OCI-LY7 (cell line): Measurements from ENCODE around the gene NACC2. TPM values are rescaled to one million over a fixed set of nuclear protein-coding genes. Genes with fewer than 3 reads are reported as not detected.

ENCODE experiments used
- BruUV-seq: library from RNA; stranded (reverse); fragments of 400-500 nt; replicated peaks from 2 replicates; lab custom pipeline; 2021; lab: Mats Ljungman, UMichigan
- CTCF ChIA-PET: fragments of 300-600 bp; sonication (Branson Sonifier 250); formaldehyde crosslinking; loops from one replicate; lab custom pipeline; 2022; ENCODE audit warnings: antibody characterized with exemption; ENCODE audit not compliant: unreplicated experiment; lab: Charles Lee
- POLR2A ChIA-PET: fragments of 300-600 bp; sonication (Branson Sonifier 250); formaldehyde crosslinking; loops from one replicate; lab custom pipeline; 2022; ENCODE audit warnings: antibody characterized with exemption; lab: Charles Lee
- DNase-seq: peaks from one replicate; pipeline ENCODE4 v3.0.0-alpha.2; 2015; ENCODE audit warnings: low spot score
- H2AFZ ChIP-seq: fragments of 200-600 bp; sonication (generic), shearing (Covaris generic); 2 replicates; pipeline ENCODE4 v1.6.1; 2014; ENCODE audit warnings: mild to moderate bottlenecking, antibody characterized with exemption, low read length, moderate library complexity
- H3K27ac ChIP-seq: fragments of 200-600 bp; sonication (generic); 2 replicates; pipeline ENCODE4 v1.5.1; 2014; ENCODE audit warnings: mixed run types, low read depth, mild to moderate bottlenecking, moderate library complexity, low read length, inconsistent platforms; ENCODE audit not compliant: poor library complexity, severe bottlenecking
- H3K36me3 ChIP-seq: fragments of 200-600 bp; sonication (generic); 2 replicates; pipeline ENCODE4 v1.6.1; 2014; ENCODE audit warnings: mild to moderate bottlenecking, antibody characterized with exemption, low read length, moderate library complexity, mixed read lengths; ENCODE audit not compliant: insufficient read depth
- H3K4me1 ChIP-seq: fragments of 200-600 bp; sonication (generic); 2 replicates; pipeline ENCODE4 v1.5.1; 2014; ENCODE audit warnings: mild to moderate bottlenecking, low read length; ENCODE audit not compliant: insufficient read depth, poor library complexity, severe bottlenecking
- H3K4me2 ChIP-seq: fragments of 200-600 bp; sonication (generic); 2 replicates; pipeline ENCODE4 v1.6.1; 2014; ENCODE audit warnings: mild to moderate bottlenecking, low read length
- H3K4me3 ChIP-seq: fragments of 200-600 bp; sonication (generic); 2 replicates; pipeline ENCODE4 v1.5.1; 2014; ENCODE audit warnings: mild to moderate bottlenecking, low read depth, low read length; ENCODE audit not compliant: poor library complexity, severe bottlenecking
- H3K79me2 ChIP-seq: fragments of 200-600 bp; sonication (generic); 2 replicates; pipeline ENCODE4 v1.6.1; 2016; ENCODE audit warnings: low read depth, mild to moderate bottlenecking, low read length, moderate library complexity, mixed read lengths; ENCODE audit not compliant: insufficient read depth
- H3K9me2 ChIP-seq: fragments of 200-600 bp; sonication (generic); 2 replicates; pipeline ENCODE4 v1.6.1; 2016; ENCODE audit warnings: mild to moderate bottlenecking, low read length, mixed read lengths; ENCODE audit not compliant: insufficient read depth
- H3K9me3 ChIP-seq: fragments of 200-600 bp; sonication (generic); 2 replicates; pipeline ENCODE4 v1.6.1; 2014; ENCODE audit warnings: mild to moderate bottlenecking, mixed run types, low read length, mixed read lengths
- H4K20me1 ChIP-seq: fragments of 200-600 bp; sonication (generic); 2 replicates; pipeline ENCODE4 v1.6.1; 2014; ENCODE audit warnings: mild to moderate bottlenecking, antibody characterized with exemption, low read length, moderate library complexity, mixed read lengths; ENCODE audit not compliant: insufficient read depth
- CTCF ChIP-seq: fragments of 200-600 bp; sonication (generic); conservative IDR thresholded peaks from 2 replicates; pipeline ENCODE4 v1.5.1; 2014; ENCODE audit warnings: mild to moderate bottlenecking, antibody characterized with exemption, low read length, moderate library complexity, mixed read lengths
- EZH2phosphoT487 ChIP-seq: fragments of 200-600 bp; sonication (generic); IDR thresholded peaks from 2 replicates; pipeline ENCODE4 v1.6.1; 2018; ENCODE audit warnings: low read depth, borderline replicate concordance, mild to moderate bottlenecking, mixed run types, antibody characterized with exemption, low read length, moderate library complexity, mixed read lengths
- intact Hi-C: fragments of 100-400 bp; cut with micrococcal nuclease; formaldehyde crosslinking; loops from one replicate; pipeline ENCODE4 v1.10.0; 2022; ENCODE audit not compliant: unreplicated experiment
- total RNA-seq, 2 experiments: library from RNA; depleted of rRNA in 1 of 2; stranded (reverse); fragments of >200 nt in 1 of 2; shearing (Covaris generic) in 1 of 2; gene quantifications; 2 replicates each; pipeline ENCODE4 v1.2.3, GENCODE V29; 2014 to 2022

The NACC2 gene
- total RNA-seq, 2 experiments from 2014 or later: 0.38 to 0.72 TPM

DNA sequence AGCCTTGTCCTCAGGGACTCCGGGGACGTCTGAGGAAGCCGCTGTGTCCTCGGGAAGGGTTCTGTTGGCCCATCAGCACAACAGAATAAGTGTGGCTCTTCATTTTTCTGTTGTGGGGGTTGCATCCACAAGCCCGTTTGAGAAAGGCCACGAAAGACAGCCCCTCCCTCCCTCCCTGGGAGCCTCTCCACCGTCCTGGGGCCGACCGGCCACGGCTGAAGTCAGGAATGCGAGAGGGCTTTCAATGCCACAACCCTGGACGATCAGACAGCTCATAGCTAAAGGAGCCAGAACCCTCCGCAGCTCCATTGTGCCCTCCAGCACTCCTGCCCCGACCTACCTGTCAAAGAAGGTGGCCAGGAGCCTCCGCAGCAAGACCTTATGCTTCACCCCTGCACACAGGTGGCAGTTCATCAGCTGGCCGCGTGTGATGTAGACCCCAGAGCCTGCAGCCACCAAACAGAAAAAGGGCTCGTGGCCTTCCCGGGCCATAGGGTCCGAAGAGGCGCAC lies 81.5 kb downstream of the NACC2 start:
- Histone ChIP-seq H3K27ac (peak overlapping the region; percentile 100), H3K79me2 (no peaks in the 10 kb centered on the region), H3K9me2 (no peaks in the 10 kb centered on the region), H3K4me1 (peaks cover 76% of the 10 kb centered on the region), H3K36me3 (no peaks in the 10 kb centered on the region), H3K4me3 (peak overlapping the region; percentile 69), H3K9me3 (no peaks in the 10 kb centered on the region), H4K20me1 (no peaks in the 10 kb centered on the region), H3K4me2 (peak overlapping the region; percentile 91), H2AFZ (no peak overlapping the region)
- POLR2A ChIA-PET: interaction anchor here (0.6 to 1.0 kb wide), 2 partner anchors 16 to 59 kb away, joined by 3 to 4 read pairs; no protein-coding TSS in a partner anchor
- CTCF ChIA-PET: no interaction called here
- intact Hi-C loops: loop anchor here (5.0 kb wide), 1 partner anchor 229 kb away; no protein-coding TSS in a partner anchor
- no TSS peak for BruUV-seq
- TF ChIP-seq EZH2phosphoT487 (no peak), CTCF (no peak)
- peak; percentile 30 for DNase-seq

GRCh38 chr9:136013116-136013515 lies 82.0 kb downstream of the NACC2 start:
- ChIA-PET CTCF (no interaction called here), POLR2A (interaction anchor here (0.6 kb wide), 1 partner anchor 58 kb away, joined by 4 read pairs; no protein-coding TSS in a partner anchor)
- TF ChIP-seq EZH2phosphoT487 (no peak), CTCF (no peak)
- Histone ChIP-seq H3K9me2 (no peaks in the 10 kb centered on the region), H3K9me3 (no peaks in the 10 kb centered on the region), H3K36me3 (no peaks in the 10 kb centered on the region), H3K4me2 (peak overlapping the region; percentile 91), H3K4me1 (peaks cover 71% of the 10 kb centered on the region), H3K79me2 (no peaks in the 10 kb centered on the region), H4K20me1 (no peaks in the 10 kb centered on the region), H2AFZ (no peak overlapping the region), H3K4me3 (peak overlapping the region; percentile 69), H3K27ac (peak overlapping the region; percentile 100)
- TSS peak; percentile 75 for BruUV-seq
- intact Hi-C loops: loop anchor here (5.0 kb wide), 1 partner anchor 229 kb away; no protein-coding TSS in a partner anchor
- no peak for DNase-seq

- H3K4me3 ChIP-seq: peak overlapping the region; percentile 69
- CTCF ChIA-PET: no interaction called here
These were observed 82.4 kb downstream of the NACC2 start for GRCh38 chr9:136012651-136013050.

More at GRCh38 chr9:136012651-136013050, 82.4 kb downstream of the NACC2 start:
- no peaks in the 10 kb centered on the region for H3K9me3 ChIP-seq
- no peaks in the 10 kb centered on the region for H3K36me3 ChIP-seq
- H3K4me2 ChIP-seq: peak overlapping the region; percentile 91
- peak; percentile 93 for DNase-seq
- no peaks in the 10 kb centered on the region for H3K79me2 ChIP-seq
- H2AFZ ChIP-seq: peak overlapping the region; percentile 13; the same call in 1 of the 2 replicates
- intact Hi-C loops: loop anchor here (1.0 to 5.0 kb wide), 4 partner anchors 20 to 230 kb away; partner anchors contain the start of genes TMEM250 and UBAC1
- TF ChIP-seq EZH2phosphoT487 (no peak), CTCF (no peak)
- no TSS peak for BruUV-seq
- POLR2A ChIA-PET: interaction anchor here (1.0 kb wide), 1 partner anchor 23 kb away, joined by 4 read pairs; no protein-coding TSS in a partner anchor
- H4K20me1 ChIP-seq: no peaks in the 10 kb centered on the region
- H3K27ac ChIP-seq: peak overlapping the region; percentile 100
- H3K4me1 ChIP-seq: peaks cover 66% of the 10 kb centered on the region
- H3K9me2 ChIP-seq: no peaks in the 10 kb centered on the region
